ENCODE results near the gene MAFF. TPM values are rescaled to one million over a fixed set of nuclear protein-coding genes. Genes with fewer than 3 reads are reported as not detected.

MAFF gene
- polyA plus RNA-seq, 1 donor from 2014 or later, result 2.1 TPM

DNA sequence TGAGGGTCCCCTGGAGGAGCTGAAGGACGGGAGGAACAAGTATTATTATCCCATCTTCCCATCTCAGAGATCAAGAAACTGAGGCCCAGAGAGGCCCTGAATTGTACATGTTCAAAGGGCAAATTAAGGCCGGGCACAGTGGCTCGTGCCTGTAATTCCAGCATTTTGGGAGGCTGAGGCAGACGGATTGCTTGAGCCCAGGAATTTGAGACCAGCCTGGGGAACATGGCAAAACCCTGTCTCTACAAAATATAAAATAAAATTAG, 28.2 kb upstream of the MAFF start:
- no peaks in the 10 kb centered on the region for H3F3A ChIP-seq (ENCODE audit: insufficient read depth, low read length, poor library complexity, severe bottlenecking)
- no peaks in the 10 kb centered on the region for H3K27me3 ChIP-seq (ENCODE audit: insufficient read depth, low read depth, low read length)
- no peak overlapping the region for H3K4me2 ChIP-seq (ENCODE audit: low read length)
- TF ChIP-seq TAF1 (IDR thresholded peaks at IDR 0.05; ENCODE audit: low read depth) (no peak), SMC3 (conservative IDR thresholded peaks at IDR 0.05; ENCODE audit: poor library complexity) (no peak), POLR2AphosphoS5 (IDR thresholded peaks at IDR 0.05) (no peak), EZH2 (IDR thresholded peaks at IDR 0.05; ENCODE audit: borderline replicate concordance, insufficient read depth, low read length, poor library complexity, severe bottlenecking) (no peak), RAD21 (conservative IDR thresholded peaks at IDR 0.05) (no peak), MXI1 (conservative IDR thresholded peaks at IDR 0.05; ENCODE audit: poor library complexity, severe bottlenecking) (no peak), EP300 (conservative IDR thresholded peaks at IDR 0.05; ENCODE audit: poor library complexity, severe bottlenecking) (no peak)
- TF ChIP-seq, protein P1, sequence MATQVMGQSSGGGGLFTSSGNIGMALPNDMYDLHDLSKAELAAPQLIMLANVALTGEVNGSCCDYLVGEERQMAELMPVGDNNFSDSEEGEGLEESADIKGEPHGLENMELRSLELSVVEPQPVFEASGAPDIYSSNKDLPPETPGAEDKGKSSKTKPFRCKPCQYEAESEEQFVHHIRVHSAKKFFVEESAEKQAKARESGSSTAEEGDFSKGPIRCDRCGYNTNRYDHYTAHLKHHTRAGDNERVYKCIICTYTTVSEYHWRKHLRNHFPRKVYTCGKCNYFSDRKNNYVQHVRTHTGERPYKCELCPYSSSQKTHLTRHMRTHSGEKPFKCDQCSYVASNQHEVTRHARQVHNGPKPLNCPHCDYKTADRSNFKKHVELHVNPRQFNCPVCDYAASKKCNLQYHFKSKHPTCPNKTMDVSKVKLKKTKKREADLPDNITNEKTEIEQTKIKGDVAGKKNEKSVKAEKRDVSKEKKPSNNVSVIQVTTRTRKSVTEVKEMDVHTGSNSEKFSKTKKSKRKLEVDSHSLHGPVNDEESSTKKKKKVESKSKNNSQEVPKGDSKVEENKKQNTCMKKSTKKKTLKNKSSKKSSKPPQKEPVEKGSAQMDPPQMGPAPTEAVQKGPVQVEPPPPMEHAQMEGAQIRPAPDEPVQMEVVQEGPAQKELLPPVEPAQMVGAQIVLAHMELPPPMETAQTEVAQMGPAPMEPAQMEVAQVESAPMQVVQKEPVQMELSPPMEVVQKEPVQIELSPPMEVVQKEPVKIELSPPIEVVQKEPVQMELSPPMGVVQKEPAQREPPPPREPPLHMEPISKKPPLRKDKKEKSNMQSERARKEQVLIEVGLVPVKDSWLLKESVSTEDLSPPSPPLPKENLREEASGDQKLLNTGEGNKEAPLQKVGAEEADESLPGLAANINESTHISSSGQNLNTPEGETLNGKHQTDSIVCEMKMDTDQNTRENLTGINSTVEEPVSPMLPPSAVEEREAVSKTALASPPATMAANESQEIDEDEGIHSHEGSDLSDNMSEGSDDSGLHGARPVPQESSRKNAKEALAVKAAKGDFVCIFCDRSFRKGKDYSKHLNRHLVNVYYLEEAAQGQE (IDR thresholded peaks at IDR 0.05; ENCODE audit: borderline replicate concordance), result no peak
- TF ChIP-seq, protein P2, sequence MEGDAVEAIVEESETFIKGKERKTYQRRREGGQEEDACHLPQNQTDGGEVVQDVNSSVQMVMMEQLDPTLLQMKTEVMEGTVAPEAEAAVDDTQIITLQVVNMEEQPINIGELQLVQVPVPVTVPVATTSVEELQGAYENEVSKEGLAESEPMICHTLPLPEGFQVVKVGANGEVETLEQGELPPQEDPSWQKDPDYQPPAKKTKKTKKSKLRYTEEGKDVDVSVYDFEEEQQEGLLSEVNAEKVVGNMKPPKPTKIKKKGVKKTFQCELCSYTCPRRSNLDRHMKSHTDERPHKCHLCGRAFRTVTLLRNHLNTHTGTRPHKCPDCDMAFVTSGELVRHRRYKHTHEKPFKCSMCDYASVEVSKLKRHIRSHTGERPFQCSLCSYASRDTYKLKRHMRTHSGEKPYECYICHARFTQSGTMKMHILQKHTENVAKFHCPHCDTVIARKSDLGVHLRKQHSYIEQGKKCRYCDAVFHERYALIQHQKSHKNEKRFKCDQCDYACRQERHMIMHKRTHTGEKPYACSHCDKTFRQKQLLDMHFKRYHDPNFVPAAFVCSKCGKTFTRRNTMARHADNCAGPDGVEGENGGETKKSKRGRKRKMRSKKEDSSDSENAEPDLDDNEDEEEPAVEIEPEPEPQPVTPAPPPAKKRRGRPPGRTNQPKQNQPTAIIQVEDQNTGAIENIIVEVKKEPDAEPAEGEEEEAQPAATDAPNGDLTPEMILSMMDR (IDR thresholded peaks at IDR 0.05; ENCODE audit: poor library complexity, severe bottlenecking), result no peak
- H3K27ac ChIP-seq (ENCODE audit: low read length), result no peak overlapping the region
- no peak overlapping the region for H3K4me3 ChIP-seq (ENCODE audit: low read length)
- no peaks in the 10 kb centered on the region for H3K79me2 ChIP-seq (replicated peaks; ENCODE audit: insufficient read depth, low read length)
- no peaks in the 10 kb centered on the region for H4K20me1 ChIP-seq (ENCODE audit: insufficient read depth)
- no peak overlapping the region for H3K9ac ChIP-seq (ENCODE audit: low read length)
- H3K9me3 ChIP-seq (ENCODE audit: low read length), result no peaks in the 10 kb centered on the region
- H3K9me2 ChIP-seq (ENCODE audit: insufficient read depth, low read length), result no peaks in the 10 kb centered on the region
- no peaks in the 10 kb centered on the region for H3K36me3 ChIP-seq (ENCODE audit: insufficient read depth, low read length)
- H2AFZ ChIP-seq (ENCODE audit: low read depth, low read length), result no peak overlapping the region

DNA sequence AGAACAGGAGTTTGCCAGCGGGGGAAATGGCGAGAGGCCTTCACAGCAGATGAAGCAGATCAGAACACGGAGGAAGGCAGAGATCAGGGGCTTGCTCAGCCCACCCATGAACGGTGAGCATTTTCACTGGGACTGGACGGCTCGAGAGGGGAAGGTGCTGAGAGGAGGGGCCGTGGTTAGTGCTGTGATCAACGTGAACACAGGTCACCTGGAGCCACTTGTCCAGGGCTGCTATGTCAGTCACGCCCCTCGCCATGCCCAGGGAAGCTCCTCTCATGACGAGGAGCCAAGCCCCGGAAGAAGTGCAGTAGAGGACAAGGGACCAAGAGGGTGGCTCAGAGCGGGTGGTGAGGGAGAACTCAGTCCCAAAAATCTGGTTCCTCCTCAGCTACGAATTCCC, 27.2 kb upstream of the MAFF start:
- TF ChIP-seq, protein P2 (IDR thresholded peaks at IDR 0.05; ENCODE audit: poor library complexity, severe bottlenecking), result no peak
- TF ChIP-seq TAF1 (IDR thresholded peaks at IDR 0.05; ENCODE audit: low read depth), result no peak
- H3K9me2 ChIP-seq (ENCODE audit: insufficient read depth, low read length), result no peaks in the 10 kb centered on the region
- H3F3A ChIP-seq (ENCODE audit: insufficient read depth, low read length, poor library complexity, severe bottlenecking), result no peaks in the 10 kb centered on the region
- no peak overlapping the region for H3K27ac ChIP-seq (ENCODE audit: low read length)
- H3K9me3 ChIP-seq (ENCODE audit: low read length), result no peaks in the 10 kb centered on the region
- no peaks in the 10 kb centered on the region for H3K79me2 ChIP-seq (replicated peaks; ENCODE audit: insufficient read depth, low read length)
- no peak overlapping the region for H2AFZ ChIP-seq (ENCODE audit: low read depth, low read length)
- no peaks in the 10 kb centered on the region for H3K36me3 ChIP-seq (ENCODE audit: insufficient read depth, low read length)
- H3K4me2 ChIP-seq (ENCODE audit: low read length), result no peak overlapping the region
- H3K9ac ChIP-seq (ENCODE audit: low read length), result no peak overlapping the region
- H3K27me3 ChIP-seq (ENCODE audit: insufficient read depth, low read depth, low read length), result no peaks in the 10 kb centered on the region
- H4K20me1 ChIP-seq (ENCODE audit: insufficient read depth), result no peaks in the 10 kb centered on the region
- no peak overlapping the region for H3K4me3 ChIP-seq (ENCODE audit: low read length)

All from neural cell (in vitro differentiated cells).